NCI-H2196 treated with DMSO at 0.1 percent for 48 hours (cell line): ENCODE data around the gene TMEM151B.
"Not testable (repeated sequence)": the region's sequence is repeated elsewhere in the genome, so short reads cannot be mapped to it uniquely, and the experiment has no call there.

Experiments used
- DNase-seq: peaks from one replicate; lab custom pipeline; 2025; ENCODE audit not compliant: unreplicated experiment; lab: John Stamatoyannopoulos, UW

The TMEM151B gene

DNA sequence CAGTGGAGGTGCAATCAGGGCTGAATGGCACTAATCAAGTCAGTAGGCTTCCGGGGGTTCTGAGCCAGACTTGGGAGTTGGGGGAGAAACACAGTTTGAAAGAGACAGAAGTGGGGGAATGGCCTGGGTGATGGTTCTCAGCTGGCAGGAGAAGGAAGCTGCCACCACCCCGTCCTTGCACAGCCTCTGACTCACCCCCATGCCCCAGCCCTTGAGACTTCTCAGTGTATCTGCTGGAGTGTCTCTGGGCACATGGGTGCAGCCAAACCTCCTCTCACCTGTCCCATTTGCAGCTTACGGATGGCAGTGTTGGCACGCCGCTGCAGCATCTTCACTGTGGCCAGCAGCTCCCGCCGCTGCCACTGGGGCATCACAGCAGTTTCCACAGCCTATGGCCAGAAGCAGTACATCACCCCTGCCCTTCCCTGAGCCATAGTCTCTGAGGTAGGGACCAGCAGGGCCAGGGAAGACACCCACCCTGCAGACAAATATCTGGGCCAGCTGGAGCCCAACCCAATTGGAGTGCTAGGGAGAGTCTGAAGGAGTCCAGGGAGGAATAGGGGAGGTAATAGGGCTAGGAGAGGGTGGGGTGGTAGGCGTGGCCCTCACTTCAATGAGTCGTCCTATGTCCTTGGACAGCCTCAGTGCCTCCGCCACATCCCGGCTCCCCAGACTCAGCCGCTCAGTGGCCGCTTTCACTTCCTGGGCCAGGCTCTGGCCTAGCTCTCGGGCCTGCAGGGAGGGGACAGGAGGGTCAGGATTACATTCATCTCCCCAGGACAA is 31.7 kb downstream of the TMEM151B start:
- DNase-seq = no peak

DNA sequence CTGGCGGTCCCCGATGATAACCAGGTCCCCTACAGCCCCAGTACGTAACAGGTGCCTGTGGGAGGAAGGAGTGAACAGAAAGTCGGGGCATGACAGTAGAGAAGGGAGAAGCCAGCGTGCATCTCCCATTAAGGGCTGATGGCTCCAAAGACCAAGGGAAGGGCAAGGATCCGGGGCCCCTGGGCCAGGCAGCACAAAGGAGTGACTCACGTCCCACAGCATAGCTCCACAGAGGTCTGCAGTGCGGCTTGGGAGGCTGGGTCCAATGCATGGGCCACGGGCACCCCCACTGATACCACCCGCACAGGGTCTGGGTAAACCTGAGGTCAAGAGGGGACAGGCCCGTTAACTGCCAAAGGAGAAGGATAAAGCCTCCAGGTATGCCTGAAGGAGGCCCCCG is 32.6 kb downstream of the TMEM151B start:
- DNase-seq = no peak

DNA sequence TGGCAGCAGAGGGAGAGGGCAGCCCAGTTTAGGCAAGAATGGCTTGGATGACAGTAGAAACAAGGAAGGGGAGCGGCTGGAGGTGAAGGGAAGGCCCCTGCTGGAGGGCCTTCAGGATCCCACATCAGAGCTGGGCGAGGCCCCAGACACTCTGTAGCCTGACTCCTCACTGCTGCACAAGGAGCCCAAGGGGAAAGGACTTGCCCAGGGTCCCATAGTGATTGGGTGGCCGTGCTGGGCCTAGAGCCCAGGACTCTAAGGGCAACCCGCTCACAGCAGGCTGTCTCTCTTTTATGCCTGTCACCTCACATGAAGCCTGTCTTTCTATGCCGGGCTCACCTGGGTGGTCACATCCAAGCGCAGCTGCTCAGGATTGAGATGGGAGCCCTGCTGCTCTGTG is 33.6 kb downstream of the TMEM151B start:
- DNase-seq = no peak

DNA sequence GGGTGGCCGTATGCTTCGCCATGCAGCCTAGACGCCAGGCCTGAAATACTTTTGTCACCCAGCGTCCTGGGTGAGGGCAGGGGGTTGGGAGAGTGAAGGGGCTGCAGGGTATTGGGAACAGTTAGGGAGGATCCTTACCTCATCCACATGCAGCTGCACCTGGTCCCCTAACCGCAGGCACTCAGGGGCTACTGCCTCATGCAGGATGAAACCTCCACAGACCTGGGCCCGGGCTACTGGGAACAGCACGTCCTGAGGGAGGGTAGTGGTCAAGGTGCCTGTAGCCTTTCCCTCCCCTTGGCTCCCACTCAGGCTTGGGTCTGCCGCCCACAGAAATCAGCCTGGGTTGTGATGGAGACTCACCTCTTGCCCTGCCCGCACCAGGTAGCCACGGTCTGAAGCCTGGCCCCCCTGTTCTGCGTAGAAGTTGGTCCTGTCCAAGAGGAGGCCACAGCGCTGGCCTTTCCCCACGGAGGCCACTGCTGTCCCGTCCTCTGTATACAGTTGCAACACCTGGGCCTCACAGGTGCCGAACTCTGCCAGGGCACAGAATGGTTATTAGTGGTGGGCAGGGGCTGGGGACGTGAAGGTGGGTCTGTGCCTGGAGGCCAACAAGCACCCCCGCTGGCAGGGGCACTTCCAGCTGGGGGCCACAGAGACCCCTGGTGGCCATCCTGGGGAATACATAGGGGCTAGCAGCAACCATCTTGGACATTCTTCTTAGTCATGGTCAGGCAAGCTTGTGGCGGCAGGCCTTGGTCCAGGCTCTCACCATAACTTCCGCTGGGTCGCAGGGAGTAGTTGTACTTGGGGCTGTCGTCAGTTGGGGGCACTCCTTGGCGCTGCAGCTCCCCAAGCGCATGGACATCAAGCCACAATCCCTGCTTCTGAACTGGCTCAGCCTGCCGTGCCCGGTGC is 34.3 kb downstream of the TMEM151B start:
- DNase-seq = no peak

DNA sequence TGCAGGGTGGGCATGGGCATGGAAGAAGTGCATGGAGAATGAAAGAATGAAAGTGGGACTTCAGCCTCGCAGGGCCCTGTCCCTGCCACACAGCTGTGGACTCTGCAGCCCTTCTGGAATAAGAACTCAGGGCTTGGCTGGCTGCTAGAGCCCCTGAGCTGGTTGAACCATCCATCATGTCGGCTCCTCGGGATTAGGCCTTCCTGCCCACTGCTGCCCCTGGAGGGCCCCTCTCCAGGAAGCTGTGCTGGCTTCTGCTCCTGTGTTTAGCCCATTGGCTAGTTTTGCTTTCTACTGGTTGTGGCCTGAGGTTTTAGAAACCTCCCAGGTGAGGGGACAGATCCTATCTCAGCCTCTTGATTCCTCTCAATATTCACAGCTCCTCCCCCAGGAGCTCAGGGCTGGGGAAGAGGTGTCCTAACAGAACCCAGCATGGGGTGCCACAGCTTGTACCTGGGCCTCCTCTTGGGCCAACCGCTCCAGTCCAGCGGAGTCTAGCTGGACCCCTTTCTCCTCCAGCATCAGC is 35.0 kb downstream of the TMEM151B start:
- DNase-seq = no peak

DNA sequence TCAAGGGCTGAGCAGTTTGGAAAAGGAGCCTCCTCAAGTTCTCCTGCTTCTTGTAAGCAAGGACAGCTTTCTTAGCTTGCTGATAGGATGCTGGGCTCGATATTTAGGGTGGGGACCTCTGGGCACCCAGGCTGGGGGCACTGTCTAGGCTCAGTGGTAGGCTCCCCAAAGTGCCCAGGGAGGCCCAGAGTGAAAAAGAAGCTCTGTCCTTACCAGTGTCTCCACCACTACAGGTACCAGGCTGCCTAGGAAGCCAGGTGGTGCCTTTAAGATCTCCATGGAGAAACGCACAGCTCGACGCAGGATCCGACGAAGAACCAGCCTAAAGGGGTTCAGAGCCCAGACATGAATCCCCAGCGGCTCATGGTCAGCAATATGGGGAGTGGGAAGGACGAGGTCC is 36.5 kb downstream of the TMEM151B start:
- DNase-seq = no peak

DNA sequence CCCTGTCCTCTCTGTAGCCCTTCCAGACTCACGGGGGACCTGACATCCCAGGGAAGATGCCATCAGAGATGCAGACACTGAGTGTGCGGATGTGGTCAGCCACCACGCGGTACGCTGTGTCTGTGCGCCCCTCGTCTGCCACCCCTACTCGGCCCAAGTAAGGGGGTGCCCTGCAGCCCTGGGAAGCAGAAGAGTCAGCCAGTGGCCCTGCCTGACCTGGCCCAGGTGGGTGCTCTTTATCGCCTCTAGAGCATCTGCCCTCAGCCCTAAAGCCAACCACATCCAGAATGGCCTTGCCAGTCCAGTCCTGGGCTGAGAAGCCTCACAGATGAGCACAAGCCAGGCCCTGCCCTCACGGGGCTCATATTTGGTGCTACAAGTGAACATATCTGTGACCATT is 37.0 kb downstream of the TMEM151B start:
- DNase-seq = no peak

DNA sequence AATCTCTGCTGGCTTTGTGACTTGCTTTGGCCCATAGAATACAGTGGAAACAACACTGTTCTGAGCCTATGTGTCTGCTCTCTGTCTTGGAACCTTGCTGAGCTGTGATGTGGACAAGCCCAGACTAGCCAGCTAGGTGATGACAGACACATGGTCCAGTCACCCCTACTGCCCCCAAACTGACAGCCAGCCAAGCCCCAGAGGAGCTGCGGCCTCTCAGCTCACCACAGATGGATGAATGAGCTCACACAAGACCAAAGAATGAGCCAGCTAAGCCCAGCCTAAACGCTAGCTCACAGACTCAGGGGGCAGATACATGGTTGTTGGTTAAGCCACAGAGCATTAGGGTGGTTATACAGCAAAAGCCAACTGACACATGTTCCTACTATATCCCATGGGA is 38.8 kb downstream of the TMEM151B start:
- no peak for DNase-seq

DNA sequence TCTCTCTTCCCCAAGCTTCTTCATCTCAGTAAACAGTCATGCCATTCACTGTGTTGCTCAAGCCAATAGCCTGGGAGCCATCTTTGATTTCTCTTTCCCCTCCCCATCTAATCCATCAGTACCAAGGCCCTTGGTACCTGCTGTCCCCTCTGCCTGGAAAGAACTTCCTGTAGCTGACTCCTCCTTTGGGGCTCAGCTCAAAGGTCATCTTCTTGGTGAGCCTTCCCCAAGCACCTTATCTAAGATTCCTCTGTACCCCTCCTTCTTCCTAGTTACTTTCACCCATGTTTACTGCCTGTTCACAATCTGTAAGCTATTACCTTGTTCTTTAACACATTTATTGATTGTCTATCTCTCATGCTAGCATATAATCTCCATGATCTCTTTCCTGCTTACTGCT is 39.4 kb downstream of the TMEM151B start:
- no peak for DNase-seq

DNA sequence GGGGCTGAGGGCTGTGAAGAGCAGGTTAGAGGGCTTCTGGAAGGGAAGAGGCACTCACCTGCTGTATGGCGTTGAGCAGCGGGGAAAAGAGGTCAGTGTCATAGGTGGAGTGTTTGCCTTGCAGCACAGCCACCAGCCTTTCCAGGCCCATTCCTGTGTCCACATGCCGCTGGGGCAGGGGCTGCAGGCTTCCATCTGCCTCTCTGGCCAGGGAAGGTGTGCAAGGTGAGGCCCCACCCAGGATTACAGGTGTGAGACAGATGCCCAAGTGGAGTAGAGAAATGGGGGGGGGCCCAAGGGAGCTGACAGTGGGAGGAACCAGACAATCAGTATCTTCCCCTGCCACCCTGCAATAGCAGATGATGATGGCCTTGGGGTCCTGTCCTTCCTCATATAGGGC is 40.0 kb downstream of the TMEM151B start:
- no peak for DNase-seq

DNA sequence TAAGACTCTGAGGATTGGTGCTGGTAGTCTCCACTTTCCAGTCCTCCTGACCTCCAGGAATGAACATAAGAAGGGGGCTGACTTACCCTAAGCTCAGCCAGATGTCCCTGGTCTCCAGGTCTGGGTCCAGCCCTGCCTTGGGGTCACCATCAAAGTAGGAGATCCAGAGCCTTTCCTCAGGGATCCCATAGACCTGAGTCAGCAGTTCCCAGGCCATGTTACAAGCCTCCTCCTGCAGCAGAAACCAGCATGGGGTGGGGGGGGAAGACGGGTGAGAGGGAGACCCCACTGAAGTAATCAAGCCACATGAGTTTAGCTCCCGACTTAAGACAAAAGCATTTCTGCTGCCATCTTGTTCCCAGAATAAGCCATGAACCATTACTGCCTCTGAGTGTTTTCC is 41.1 kb downstream of the TMEM151B start:
- DNase-seq = no peak

DNA sequence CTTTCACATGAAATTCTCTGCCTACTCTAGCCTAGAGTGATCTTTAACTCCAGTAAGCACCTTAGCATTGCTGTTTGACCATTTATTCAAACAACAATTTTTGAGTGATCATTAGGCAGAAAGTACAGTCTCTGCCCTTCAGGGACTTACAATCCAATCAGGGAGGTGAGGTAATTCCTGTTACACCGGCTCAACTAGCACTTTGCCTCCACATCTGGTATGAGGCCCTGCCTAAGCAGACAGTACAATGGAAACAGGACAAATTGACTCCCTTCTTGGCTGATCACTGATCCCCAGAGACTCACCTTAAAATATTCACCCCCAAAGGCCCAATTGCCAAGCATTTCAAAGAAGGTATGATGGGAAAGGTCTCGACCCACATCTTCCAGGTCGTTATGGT is 41.5 kb downstream of the TMEM151B start:
- no peak for DNase-seq

DNA sequence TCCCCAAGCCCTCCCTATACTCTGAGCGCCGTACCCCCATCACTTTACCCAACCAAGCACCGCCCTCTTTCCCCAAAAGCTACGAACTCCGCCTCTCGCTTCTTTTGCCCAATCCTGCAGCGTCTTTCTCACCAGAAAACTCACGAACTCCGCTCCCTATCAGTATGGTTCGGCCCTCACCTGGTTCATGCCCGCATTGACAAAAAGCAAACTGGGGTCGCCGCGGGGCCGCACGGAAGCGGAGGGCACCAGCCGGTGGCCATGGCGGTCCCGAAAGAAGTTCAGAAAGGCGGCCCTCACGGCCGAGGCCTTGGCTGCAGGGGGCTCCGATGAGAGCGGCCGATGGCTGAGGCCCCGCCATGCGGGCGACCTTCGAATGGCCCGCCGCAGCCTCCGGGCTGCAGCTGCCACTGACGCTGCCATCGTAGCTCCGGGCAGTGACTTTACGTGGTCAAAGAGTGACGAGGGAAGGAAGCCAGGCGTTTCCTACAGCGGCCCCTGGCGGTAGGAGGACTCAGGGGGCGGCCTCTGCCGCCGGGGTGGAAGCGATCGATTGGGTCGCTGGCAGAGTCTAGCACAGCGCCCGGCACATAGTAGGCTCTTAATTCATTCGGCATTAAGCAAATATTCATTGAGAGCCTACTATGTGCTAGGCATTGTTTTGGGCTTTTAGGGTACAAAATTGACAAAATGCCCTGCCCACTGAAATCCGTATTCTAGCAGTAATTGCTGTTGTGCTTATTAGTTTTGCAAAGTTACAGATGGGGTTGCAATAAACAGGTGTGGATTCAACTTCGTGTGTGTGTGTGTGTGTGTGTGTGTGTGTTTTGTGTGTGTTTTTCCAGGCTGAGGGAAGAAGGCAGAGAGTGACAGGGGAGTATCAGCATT is 42.9 kb downstream of the TMEM151B start, which contains the start of gene AARS2:
Gene AARS2 (minus strand): TSS at position 447 of the 888 bp plus-strand sequence. CDS start 24 bp downstream, at position 423.
- DNase-seq = peak; percentile 75

DNA sequence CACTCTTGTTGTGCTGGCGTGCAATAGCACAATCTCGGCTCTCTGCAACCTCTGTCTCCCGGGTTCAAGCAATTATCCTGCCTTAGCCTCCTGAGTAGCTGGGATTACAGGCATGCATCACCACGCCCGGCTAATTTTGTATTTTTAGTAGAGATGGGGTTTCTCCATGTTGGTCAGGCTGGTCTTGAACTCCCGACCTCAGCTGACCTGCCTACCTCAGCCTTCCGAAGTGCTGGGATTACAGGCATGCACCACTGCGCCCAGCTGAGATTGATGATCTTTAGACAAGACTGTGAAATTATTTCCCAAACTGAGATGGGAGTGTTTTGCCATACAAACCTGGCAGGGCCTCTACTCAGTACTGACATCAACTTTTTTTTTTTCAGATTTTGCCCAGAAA is 44.4 kb downstream of the TMEM151B start:
- DNase-seq = not testable (repeated sequence)

DNA sequence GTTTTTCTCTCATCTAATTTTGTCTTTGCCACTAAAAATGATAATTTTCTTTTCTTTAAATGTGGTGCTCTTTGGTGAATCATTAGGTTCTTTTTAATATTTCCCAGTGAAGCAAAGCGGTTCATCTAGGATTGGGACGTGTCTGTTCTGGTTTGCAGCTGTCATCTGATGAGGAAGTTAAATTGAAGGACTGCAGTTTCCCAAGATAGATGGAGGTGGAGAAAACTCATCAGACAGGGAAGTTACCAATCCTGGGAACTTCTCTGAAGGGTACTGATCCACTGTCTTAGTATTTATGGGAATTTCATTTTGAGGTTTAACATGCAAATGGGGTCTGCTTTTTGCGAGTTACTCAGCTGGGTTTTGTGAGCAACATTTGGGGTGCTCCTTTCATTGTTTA is 45.3 kb downstream of the TMEM151B start:
- DNase-seq = no peak

DNA sequence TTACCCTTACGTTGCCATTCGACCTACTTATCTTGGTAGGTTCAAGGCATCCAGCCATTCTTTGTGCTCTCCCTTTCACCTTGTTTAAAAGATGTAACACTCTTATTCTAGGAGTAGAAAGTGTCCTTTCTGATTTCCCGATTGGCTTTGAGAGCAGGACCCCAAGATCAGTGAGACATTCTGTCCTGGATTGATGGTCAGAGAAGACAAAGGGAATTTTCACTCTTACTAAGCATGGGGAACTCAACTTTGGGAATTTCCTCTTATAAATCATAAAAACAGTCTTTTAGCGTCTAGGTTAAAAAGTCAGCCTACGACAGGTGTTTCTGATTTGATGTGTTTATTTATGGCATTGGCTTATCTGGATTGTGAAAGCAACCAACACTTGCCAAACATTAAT is 45.7 kb downstream of the TMEM151B start:
- DNase-seq = no peak

DNA sequence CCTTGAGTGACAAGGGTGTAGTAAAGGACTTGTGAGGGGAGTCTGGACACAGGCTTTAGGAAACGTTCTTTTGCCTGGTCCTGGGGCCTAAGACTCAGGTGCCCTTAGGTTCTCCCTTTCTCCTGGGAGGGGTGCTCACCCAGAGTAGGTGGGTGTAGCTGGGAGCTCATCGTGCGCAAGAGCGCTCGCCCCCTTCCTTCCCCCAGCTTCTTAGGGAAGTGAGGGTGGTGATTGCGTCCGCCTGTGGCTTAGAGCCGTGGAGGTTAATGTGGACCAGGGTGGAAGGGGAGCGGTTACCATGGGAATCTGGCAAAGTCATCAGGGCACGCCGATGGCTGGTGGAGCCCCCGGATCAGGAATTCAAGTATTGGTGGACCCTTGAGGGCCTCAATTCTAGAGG is 46.2 kb downstream of the TMEM151B start:
- DNase-seq = no peak

DNA sequence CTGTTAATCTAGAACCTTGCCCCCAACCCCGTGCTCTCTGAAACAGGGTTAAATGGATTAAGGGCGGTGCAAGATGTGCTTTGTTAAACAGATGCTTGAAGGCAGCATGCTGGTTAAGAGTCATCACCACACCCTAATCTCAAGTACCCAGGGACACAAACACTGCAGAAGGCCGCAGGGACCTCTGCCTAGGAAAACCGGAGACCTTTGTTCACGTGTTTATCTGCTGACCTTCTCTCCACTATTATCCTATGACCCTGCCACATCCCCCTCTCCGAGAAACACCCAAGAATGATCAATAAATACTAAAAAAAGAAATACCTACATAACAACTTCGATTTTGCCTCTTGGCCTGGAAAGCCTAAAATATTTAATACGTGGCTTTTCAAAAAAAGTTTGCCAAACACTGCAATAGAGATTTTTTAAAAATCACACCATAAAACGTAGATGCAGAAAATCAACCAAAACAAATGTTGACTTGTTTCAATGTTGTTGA is 46.9 kb downstream of the TMEM151B start:
- DNase-seq = not testable (repeated sequence)

DNA sequence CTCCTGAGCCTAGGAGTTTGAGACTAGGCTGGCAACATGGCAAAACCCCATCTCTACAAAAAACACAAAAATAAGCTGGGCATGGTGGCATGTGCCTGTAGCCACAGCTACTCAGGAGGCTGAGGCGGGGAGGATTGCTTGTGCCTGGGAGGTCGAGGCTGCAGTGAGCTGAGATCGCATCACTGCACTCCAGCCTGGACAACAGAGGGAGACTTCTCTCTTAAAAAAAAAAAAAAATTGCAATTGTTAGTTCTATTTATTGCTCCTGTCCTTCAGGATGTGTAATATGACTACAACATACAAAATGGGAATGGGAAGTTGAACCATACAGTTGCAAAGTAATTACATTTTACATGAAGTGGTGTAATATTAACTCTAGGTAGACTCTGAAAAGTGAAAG is 51.0 kb downstream of the TMEM151B start:
- no peak for DNase-seq

DNA sequence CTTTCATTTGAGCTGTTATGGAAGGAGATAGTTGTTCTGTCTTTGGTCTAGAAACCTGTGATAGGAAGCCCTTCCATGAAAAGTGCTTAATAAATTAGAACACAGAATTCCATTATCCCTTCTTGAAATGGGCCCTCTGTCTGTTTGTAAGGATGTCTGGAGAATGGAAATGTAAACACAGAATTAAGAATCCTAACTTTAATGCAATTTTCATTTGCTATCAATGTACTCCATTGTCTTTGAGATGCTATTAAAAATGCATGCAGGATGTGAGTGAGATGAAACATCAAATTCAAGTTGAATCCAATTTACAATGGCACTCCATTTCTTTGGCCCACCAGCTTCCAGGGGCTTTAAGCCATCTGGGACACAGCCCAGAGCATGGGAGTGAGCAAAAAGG is 56.8 kb downstream of the TMEM151B start:
- no peak for DNase-seq

DNA sequence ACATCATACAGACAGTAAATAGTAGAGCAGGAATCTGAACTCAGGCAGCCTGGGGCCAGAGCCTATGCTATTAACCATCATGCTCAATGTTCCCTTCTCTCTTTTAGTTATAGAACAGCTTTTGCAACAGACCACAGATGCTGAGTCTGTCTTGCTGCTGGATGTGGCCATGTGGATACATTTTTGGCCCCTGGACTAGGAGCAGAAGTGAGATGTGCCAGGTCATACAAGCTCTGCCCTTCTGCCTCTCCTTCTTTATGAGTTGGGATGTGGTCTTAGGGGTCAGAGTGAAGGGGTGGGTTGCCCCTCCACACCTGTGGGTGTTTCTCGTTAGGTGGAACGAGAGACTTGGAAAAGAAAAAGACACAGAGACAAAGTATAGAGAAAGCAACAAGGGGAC is 57.5 kb downstream of the TMEM151B start:
- DNase-seq = no peak
